Trophoblast cell (in vitro differentiated cells and primary cell): Measurements from ENCODE around the gene UVRAG. TPM values are rescaled to one million over a fixed set of nuclear protein-coding genes. Genes with fewer than 3 reads are reported as not detected.

ENCODE experiments used
- DNase-seq, 2 donors: peaks; one replicate each; pipeline ENCODE4 v3.0.0-alpha.2; 2016
- H2AFZ ChIP-seq: 2 replicates; pipeline ENCODE4 v1.6.1; 2013; ENCODE audit warnings: low read length, moderate library complexity, mild to moderate bottlenecking; ENCODE audit not compliant: insufficient read depth, poor library complexity
- H2AK5ac ChIP-seq: 2 replicates; pipeline ENCODE4 v1.6.1; 2013; ENCODE audit warnings: mild to moderate bottlenecking, low read length
- H2BK120ac ChIP-seq: 2 replicates; pipeline ENCODE4 v1.6.1; 2013; ENCODE audit warnings: low read length, mild to moderate bottlenecking, moderate library complexity; ENCODE audit not compliant: insufficient read depth, poor library complexity
- H2BK12ac ChIP-seq: 2 replicates; pipeline ENCODE4 v1.6.1; 2013; ENCODE audit warnings: mild to moderate bottlenecking, low read length, moderate library complexity
- H2BK5ac ChIP-seq: 2 replicates; pipeline ENCODE4 v1.6.1; 2013; ENCODE audit warnings: low read length, low read depth, moderate library complexity, mild to moderate bottlenecking; ENCODE audit not compliant: poor library complexity
- H3K14ac ChIP-seq: 2 replicates; pipeline ENCODE4 v1.6.1; 2013; ENCODE audit warnings: mild to moderate bottlenecking, low read length
- H3K18ac ChIP-seq: 2 replicates; pipeline ENCODE4 v1.6.1; 2013; ENCODE audit warnings: mild to moderate bottlenecking, low read length
- H3K23ac ChIP-seq: 2 replicates; pipeline ENCODE4 v1.6.1; 2013; ENCODE audit warnings: low read length
- H3K27ac ChIP-seq: 2 replicates; pipeline ENCODE4 v1.5.1; 2013; ENCODE audit warnings: low read depth, mild to moderate bottlenecking, inconsistent platforms, low read length, moderate library complexity
- H3K27me3 ChIP-seq: 2 replicates; pipeline ENCODE4 v1.6.1; 2013; ENCODE audit warnings: inconsistent platforms, mild to moderate bottlenecking, low read length, moderate library complexity; ENCODE audit not compliant: insufficient read depth
- H3K36me3 ChIP-seq, 2 experiments: 1 replicate in 1 of 2; 2 replicates in 1 of 2; pipeline ENCODE4 v1.6.1; 2013; ENCODE audit warnings: low read length in 2 of 2, mild to moderate bottlenecking in 2 of 2, moderate library complexity in 1 of 2; ENCODE audit not compliant: insufficient read depth in 2 of 2, control insufficient read depth in 1 of 2
- H3K4ac ChIP-seq: 2 replicates; pipeline ENCODE4 v1.6.1; 2013; ENCODE audit warnings: low read depth, mild to moderate bottlenecking, low read length, moderate library complexity
- H3K4me1 ChIP-seq, 2 experiments: 1 replicate in 1 of 2; 2 replicates in 1 of 2; pipeline ENCODE4 v1.6.1; 2013; ENCODE audit warnings: low read length in 2 of 2, mild to moderate bottlenecking in 2 of 2, moderate library complexity in 1 of 2; ENCODE audit not compliant: insufficient read depth in 2 of 2, control insufficient read depth in 1 of 2
- H3K4me2 ChIP-seq: 2 replicates; pipeline ENCODE4 v1.6.1; 2013; ENCODE audit warnings: inconsistent platforms, mild to moderate bottlenecking, low read length, moderate library complexity
- H3K4me3 ChIP-seq: 2 replicates; pipeline ENCODE4 v1.5.1; 2013; ENCODE audit warnings: mild to moderate bottlenecking, low read depth, low read length, inconsistent platforms
- H3K79me1 ChIP-seq: one replicate; pipeline ENCODE4 v1.6.1; 2013; ENCODE audit warnings: low read length
- H3K79me2 ChIP-seq: 2 replicates; pipeline ENCODE4 v1.6.1; 2013; ENCODE audit warnings: low read length, mild to moderate bottlenecking; ENCODE audit not compliant: control insufficient read depth, insufficient read depth, poor library complexity
- H3K9ac ChIP-seq: 2 replicates; pipeline ENCODE4 v1.6.1; 2013; ENCODE audit warnings: mild to moderate bottlenecking, low read length
- H3K9me3 ChIP-seq: 2 replicates; pipeline ENCODE4 v1.6.1; 2013; ENCODE audit warnings: low read depth, mild to moderate bottlenecking, control low read depth, inconsistent platforms, low read length; ENCODE audit not compliant: insufficient read depth
- H4K12ac ChIP-seq: 2 replicates; pipeline ENCODE4 v1.6.1; 2013; ENCODE audit warnings: low read depth, mild to moderate bottlenecking, low read length, moderate library complexity
- H4K8ac ChIP-seq: 2 replicates; pipeline ENCODE4 v1.6.1; 2013; ENCODE audit warnings: low read depth, mild to moderate bottlenecking, low read length, moderate library complexity
- H4K91ac ChIP-seq: one replicate; pipeline ENCODE4 v1.6.1; 2013; ENCODE audit warnings: low read depth, mild to moderate bottlenecking, low read length, moderate library complexity
- WGBS: extraction: QIAGEN DNeasy Blood & Tissue Kit; methylation state at CpG from one replicate; pipeline ENCODE4 v1.1.7; 2013; ENCODE audit warnings: missing lambda C conversion rate; ENCODE audit not compliant: insufficient read length, insufficient coverage; ENCODE audit errors: extremely low coverage; 5-methylcytosine and 5-hydroxymethylcytosine counted together
- polyA plus RNA-seq: library from polyadenylated mRNA; stranded (reverse); fragments of 200-250 nt; gene quantifications from 2 replicates; pipeline ENCODE4 v1.2.3, GENCODE V29; 2013

Gene UVRAG
- 4.8 and 5.0 TPM in 2 replicates for polyA plus RNA-seq

DNA sequence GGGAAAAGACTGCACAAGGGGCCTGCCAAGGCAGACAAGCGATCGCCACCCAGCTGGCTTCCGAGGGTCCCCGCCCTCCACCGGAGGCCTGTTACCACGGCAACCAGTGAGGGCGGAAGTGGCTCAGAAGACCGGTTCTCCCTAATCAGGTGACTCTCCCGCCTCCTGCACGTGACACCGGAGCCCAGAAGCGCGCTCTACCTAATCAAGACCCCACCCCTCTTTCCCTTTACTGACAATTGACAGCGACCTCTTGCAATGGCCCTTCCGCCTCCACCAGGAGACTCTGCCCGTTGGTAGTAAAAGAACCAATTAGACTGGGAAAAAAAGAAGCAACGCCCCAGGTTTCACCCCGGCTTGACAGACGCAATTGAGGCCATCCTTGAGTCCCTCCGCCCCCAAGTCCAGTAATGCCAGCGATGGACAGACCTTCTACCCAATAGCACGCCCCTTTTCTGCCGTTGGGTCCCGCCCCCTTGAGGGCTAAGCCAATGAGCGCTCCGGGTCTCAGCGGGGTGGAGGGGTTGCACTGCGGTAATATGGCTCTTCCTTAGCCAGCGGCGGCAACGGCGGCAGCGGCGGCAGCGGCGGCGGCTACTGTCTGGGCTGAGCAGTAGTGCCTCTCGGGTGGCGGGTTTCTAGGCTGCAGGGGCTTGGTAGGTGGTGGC lies at the start of gene UVRAG:
Gene UVRAG, plus strand, starts transcription at position 534 of the 668 bp plus-strand sequence. CDS start 198 bp downstream, outside the sequence.
- Histone ChIP-seq H3K4me2 (peak within 1 kb of the TSS; percentile 97), H2BK12ac (peak within 1 kb of the TSS; percentile 59), H3K18ac (peak within 1 kb of the TSS; percentile 33), H3K79me2 (peaks cover 12% of the 10 kb centered on the region), H3K27ac (peak within 1 kb of the TSS; percentile 60), H2AK5ac (no peak within 1 kb of the TSS), H3K9ac (peak within 1 kb of the TSS; percentile 90), H2BK5ac (peak within 1 kb of the TSS; percentile 28), H3K36me3 (no peaks in the 10 kb centered on the region), H4K8ac (peak within 1 kb of the TSS; percentile 76), H4K12ac (peak within 1 kb of the TSS; percentile 22), H2AFZ (peak within 1 kb of the TSS; percentile 92), H2BK120ac (peak within 1 kb of the TSS; percentile 32), H3K79me1 (peaks cover 12% of the 10 kb centered on the region), H3K4me3 (peak within 1 kb of the TSS; percentile 89), H3K23ac (no peak within 1 kb of the TSS), H3K14ac (peak within 1 kb of the TSS; percentile 50), H3K9me3 (no peaks in the 10 kb centered on the region), H3K4ac (peak within 1 kb of the TSS; percentile 44), H3K4me1 (peaks cover 14 to 19% of the 10 kb centered on the region in 2 experiments), H4K91ac (peak within 1 kb of the TSS; percentile 63), H3K27me3 (no peaks in the 10 kb centered on the region)
- WGBS, result no CpG with 5 or more reads among the region's 39 CpGs
- DNase-seq, result peak; percentile 99 to 100

DNA sequence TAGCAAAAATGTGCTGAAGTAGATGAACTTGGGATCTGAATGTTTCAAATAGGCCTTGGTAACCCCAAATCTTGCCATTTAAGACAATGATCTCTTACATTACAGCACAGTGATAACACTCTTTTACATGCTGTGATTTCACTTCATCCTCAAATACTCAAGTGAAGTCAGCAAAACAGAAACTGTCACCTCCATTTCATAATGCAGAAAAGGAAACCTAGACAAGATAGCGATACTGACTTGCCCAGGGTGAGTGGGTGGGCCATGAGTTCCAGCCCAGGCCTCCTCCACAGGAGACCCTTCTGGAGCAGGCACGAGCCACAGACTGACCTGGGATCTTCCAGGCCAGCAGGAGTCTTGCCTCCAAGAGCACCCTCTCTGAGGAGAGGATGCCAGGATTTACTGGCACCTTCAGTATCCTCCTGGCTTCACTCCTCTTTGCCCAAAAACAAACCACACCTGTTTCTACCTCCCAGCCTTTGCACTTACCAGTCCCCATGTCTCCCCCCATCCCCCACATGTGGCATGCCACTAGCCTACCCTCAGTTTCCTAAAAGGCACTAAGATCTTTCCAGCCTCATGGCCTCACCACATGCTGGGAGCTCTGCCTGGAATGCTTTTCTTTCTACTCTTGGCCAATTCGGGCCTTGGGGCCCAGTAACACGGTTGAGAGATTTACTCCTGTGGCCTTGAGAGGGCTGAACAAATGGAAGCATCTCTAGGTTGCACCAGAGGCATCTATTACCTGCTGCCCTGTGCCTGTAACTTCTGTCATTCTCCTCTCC lies 48.4 kb upstream of the UVRAG start:
- H2BK12ac ChIP-seq, result no peak overlapping the region
- no peak overlapping the region for H2AFZ ChIP-seq
- no CpG with 5 or more reads among the region's 4 CpGs for WGBS
- H4K8ac ChIP-seq, result no peak overlapping the region
- H2BK5ac ChIP-seq, result no peak overlapping the region
- H3K36me3 ChIP-seq, result no peaks in the 10 kb centered on the region
- H3K79me1 ChIP-seq, result peaks cover 2% of the 10 kb centered on the region
- peaks cover 5 to 10% of the 10 kb centered on the region in 2 experiments for H3K4me1 ChIP-seq
- H3K4me2 ChIP-seq, result peak overlapping the region; percentile 12
- no peak overlapping the region for H3K4me3 ChIP-seq
- H3K14ac ChIP-seq, result no peak overlapping the region
- no peak overlapping the region for H3K18ac ChIP-seq
- H4K91ac ChIP-seq, result no peak overlapping the region
- H3K27ac ChIP-seq, result no peak overlapping the region
- no peak overlapping the region for H2AK5ac ChIP-seq
- H3K27me3 ChIP-seq, result peaks cover 24% of the 10 kb centered on the region
- H3K9me3 ChIP-seq, result peaks cover 14% of the 10 kb centered on the region
- no peak overlapping the region for H3K9ac ChIP-seq
- no peak overlapping the region for H2BK120ac ChIP-seq
- no peak overlapping the region for H3K4ac ChIP-seq
- no peak overlapping the region for H3K23ac ChIP-seq
- no peak overlapping the region for H4K12ac ChIP-seq
- no peaks in the 10 kb centered on the region for H3K79me2 ChIP-seq
- DNase-seq, result no peak

DNA sequence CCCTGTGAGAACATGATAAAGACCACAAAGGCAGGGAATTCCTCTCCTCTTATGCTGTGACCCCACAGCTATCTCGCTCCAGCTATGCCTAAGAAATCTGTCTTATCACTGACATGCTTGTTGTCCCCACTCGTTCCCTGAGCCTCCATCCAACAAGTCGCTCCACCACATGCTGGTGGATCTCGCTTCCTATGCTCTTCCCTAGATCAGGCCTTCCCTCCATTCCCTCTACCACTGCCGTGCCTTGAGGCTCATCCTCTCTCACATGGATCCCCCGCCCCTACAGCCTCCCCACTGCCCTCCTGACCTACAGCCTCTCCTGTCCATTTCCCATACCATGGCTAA lies 47.8 kb upstream of the UVRAG start:
- Histone ChIP-seq H3K27ac (no peak overlapping the region), H3K36me3 (no peaks in the 10 kb centered on the region), H3K18ac (no peak overlapping the region), H3K27me3 (peaks cover 24% of the 10 kb centered on the region), H3K4me2 (peak overlapping the region; percentile 12), H4K91ac (no peak overlapping the region), H3K9me3 (peaks cover 14% of the 10 kb centered on the region), H2BK12ac (no peak overlapping the region), H3K4me1 (peaks cover 5 to 10% of the 10 kb centered on the region in 2 experiments), H2BK120ac (no peak overlapping the region), H4K8ac (no peak overlapping the region), H3K4me3 (no peak overlapping the region), H3K4ac (no peak overlapping the region), H3K23ac (no peak overlapping the region), H3K79me1 (peaks cover 2% of the 10 kb centered on the region), H3K14ac (no peak overlapping the region), H2BK5ac (no peak overlapping the region), H2AFZ (no peak overlapping the region), H4K12ac (no peak overlapping the region), H2AK5ac (no peak overlapping the region), H3K9ac (no peak overlapping the region), H3K79me2 (no peaks in the 10 kb centered on the region)
- WGBS, result no CpG with 5 or more reads among the region's 6 CpGs
- no peak for DNase-seq

DNA sequence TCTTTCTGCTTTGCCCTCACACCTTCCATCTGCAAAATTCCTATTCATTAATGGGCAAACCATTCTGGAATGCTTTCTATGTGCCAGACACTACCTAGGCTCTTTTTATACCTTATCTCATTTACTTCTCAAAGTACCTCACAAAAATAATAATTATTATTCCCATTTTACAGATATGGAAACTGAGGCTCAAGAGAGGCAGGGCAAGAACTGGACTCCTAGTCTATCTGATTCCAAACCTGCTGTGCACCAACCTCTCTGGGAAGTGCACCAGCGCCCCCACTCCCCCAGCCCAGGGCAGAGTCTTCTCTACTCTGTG lies 47.3 kb upstream of the UVRAG start:
- Histone ChIP-seq H3K27me3 (peaks cover 24% of the 10 kb centered on the region), H2BK120ac (no peak overlapping the region), H4K12ac (no peak overlapping the region), H3K18ac (no peak overlapping the region), H3K27ac (no peak overlapping the region), H3K14ac (no peak overlapping the region), H3K9ac (no peak overlapping the region), H4K8ac (no peak overlapping the region), H2BK5ac (no peak overlapping the region), H2AK5ac (no peak overlapping the region), H3K4me1 (peaks cover 5 to 10% of the 10 kb centered on the region in 2 experiments), H3K4me3 (no peak overlapping the region), H3K4ac (no peak overlapping the region), H3K79me2 (no peaks in the 10 kb centered on the region), H2BK12ac (no peak overlapping the region), H3K4me2 (peak overlapping the region; percentile 79), H3K23ac (no peak overlapping the region), H3K79me1 (peaks cover 2% of the 10 kb centered on the region), H4K91ac (no peak overlapping the region), H3K36me3 (no peaks in the 10 kb centered on the region), H3K9me3 (peaks cover 13% of the 10 kb centered on the region), H2AFZ (no peak overlapping the region)
- DNase-seq, result no peak
- WGBS, result no CpG with 5 or more reads among the region's 1 CpG
